NCI-H2196 (cell line): ENCODE results near the gene IQSEC1.

Experiments
- DNase-seq: peaks from one replicate; lab custom pipeline; 2025; ENCODE audit not compliant: unreplicated experiment; lab: John Stamatoyannopoulos, UW

IQSEC1 gene

DNA sequence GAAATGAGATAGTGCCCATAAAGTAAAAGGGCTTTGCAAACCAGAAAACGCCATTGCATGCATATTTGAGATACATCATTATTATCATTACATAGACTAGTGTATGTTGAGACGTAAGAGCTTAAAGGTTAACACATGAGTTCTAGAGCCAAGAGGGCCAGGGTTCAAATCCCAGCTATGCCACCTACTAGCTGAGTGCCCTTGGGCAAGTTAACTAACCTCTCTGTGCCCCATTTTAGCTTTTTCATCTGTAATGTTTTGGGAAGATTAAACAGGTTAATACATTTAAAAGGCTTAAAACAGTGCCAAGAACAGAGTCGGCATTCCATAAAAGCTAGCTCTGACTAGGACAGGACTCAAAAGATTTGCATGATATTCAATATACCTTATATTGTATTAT lies 22.8 kb downstream of the IQSEC1 start:
- DNase-seq = no peak

DNA sequence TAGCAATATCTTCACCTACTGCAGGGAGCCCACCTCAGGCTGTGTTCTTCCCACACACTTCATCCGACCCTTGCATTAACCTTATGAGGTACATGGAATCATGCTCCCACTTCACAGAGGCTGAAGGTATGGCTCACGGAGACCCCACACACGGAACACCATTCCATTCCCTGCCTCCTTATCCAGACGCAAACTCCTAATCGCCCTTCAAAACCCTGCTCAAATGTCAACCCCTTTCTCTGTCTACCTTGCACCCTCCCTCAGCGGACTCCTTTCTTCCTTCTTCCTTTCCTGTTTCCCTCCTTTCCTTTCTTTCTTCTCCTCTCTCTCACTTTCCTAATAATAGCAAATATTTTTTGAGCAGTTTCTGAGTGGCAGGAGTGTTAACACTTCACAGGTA lies 23.8 kb downstream of the IQSEC1 start:
- no peak for DNase-seq

DNA sequence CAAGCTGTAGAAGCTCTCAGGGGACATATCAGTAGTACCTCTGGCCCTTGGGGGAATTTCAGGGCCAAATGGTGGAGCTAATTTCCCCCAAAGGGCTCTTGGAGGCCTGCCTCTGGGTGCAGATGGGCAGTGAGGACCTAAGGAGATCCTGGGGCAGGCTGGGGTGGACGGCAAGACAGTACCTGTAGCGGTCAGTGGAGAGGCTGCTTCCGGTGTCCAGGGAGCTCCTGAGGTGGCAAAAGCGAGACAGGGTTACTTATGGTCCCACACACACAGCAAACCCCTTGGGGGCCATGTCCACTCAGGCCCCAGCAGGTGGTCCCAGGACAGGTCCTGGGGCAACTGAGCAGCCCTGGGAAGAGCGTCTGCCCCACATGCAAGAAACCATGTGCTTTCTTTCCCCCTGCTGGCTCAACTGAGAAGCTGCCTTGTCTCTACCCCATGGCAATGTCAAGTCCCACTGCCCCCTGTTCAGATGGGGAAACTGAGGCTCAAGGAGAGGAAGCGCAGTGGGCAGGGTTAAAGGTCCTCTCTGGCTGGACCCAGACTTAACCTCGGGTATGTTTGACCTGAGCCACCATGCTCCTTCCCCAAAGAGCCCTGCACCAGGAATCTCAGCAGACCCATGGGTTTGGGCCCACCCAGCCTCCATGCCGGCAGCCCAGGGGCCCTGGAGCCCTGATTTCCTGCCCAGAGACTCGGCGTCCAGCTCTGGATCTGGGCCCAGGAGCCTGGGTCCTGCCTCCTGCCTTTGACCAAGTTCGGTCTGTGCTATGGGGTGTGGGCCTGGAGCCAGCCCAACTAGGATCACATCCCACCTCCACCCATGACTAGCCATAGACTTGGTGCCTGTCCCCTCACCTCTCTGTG lies 25.7 kb downstream of the IQSEC1 start:
- DNase-seq = no peak

DNA sequence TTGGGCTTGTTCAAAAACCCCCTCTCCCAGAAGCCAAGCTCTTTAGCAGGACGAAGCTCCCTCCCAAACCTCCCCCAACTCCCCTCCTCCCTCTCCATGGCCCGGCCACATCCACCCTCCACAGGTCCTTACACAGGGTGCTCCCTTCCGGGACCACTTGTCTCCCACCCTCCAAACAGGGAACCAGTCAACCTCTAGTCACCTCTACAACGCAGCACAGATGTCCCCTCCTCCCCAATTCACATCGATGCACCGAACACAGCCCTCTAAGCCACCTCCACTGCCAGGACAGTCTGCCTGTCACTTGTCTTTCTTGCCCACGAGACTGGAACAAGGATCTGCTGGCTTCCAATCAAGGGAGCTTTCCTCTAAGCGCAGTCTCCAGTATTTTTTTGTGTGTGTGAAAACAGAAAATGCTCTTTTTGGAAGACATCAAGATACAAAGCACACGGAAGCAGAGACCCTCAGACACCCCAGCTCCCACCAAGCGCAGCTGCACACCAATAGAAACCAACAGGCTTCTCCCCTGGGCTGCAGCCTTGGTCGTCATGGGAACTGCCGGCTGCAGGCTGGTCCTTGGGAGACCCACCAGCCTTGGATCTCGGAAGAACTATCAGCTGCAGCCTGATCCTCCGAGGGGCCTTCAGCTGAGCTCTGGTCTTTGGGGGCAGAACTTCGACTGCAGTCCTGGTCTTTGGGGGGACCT lies 26.5 kb downstream of the IQSEC1 start:
- no peak for DNase-seq

GRCh38 chr3:13045904-13046568 lies 27.2 kb downstream of the IQSEC1 start:
- DNase-seq = no peak

- DNase-seq = no peak
These were observed 27.9 kb downstream of the IQSEC1 start for GRCh38 chr3:13045241-13045903.

DNA sequence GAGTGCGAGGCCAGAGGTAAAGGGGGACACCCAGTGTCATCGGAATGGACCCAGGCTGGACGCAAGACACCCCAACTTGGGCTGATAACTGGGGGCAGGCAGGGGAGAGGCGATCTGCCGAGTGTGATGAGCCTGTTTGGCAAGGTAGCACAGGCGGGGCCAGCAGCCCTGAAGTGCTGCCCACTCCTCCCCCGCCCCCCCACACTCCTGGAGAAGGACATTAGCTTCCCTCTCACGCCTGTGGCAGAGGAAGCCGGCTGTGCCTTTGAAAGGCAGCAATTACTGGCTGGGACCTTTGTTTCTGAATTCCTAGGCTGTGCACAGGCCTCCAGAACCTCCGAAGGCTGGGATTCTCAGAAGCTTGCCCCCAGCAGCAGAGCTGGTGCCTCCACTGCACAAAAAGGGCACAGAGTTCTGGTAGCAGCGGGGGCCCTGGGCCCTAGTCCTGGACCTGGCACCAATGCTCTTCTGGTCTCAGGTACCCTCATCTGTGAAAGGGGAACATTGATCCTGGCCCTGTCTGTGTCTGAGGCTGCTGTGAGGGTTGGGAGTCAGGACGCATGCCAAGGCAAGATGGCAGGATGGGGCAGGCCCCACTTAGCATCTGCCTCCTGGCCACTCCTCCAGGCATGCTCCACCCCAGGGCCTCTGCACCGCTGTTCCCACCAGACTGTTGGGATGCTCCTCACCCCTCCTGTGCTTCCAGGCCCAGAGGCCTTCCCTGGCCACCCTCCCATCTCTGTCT lies 28.6 kb downstream of the IQSEC1 start:
- no peak for DNase-seq

- no peak for DNase-seq
These were observed 29.6 kb downstream of the IQSEC1 start for GRCh38 chr3:13043656-13044055.

- DNase-seq = no peak
These were observed 30.4 kb downstream of the IQSEC1 start for GRCh38 chr3:13042715-13043271.

GRCh38 chr3:13042127-13042701 lies 31.0 kb downstream of the IQSEC1 start:
- DNase-seq = no peak

GRCh38 chr3:13041113-13041776 lies 32.0 kb downstream of the IQSEC1 start:
- DNase-seq = no peak

- DNase-seq = no peak
These were observed 32.7 kb downstream of the IQSEC1 start for GRCh38 chr3:13040361-13041074.

- no peak for DNase-seq
These were observed 33.9 kb downstream of the IQSEC1 start for GRCh38 chr3:13039213-13039896.

GRCh38 chr3:13037458-13038117 lies 35.6 kb downstream of the IQSEC1 start:
- DNase-seq = no peak

GRCh38 chr3:13034861-13035260 lies 38.4 kb downstream of the IQSEC1 start:
- DNase-seq = no peak

DNA sequence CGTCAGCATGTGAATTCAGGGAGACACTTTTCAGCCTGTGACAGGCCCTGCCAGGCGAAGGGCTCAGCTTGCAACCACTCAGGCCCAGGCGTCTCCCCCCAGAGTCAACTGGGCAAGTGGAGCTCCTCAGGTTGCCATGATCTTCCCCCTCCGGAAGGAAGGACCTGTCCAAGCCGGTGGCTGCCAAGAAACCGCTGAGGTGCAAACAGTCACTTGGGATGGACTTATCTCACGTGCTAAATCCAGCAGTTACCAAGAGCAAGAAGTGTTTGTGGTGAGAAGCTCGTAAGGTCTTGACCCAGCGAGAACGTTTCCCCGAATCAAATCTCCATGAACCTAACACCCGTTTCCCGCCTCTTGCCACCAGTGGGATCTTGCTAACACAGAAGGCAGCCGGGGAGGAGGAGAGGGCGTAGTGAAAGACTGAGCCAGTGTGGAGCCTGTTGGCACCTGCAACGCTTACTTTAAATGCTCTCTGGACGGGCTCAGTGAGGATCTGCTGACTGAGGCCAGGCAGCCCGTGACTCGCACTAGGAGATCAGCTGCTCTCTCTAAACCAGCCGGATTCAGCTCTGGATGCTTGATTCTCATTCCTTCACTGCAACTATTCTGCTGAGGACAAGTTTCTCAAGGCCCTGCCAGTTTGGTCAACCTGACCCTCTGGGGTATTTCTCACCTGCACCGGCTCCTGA lies 39.0 kb downstream of the IQSEC1 start:
- no peak for DNase-seq

DNA sequence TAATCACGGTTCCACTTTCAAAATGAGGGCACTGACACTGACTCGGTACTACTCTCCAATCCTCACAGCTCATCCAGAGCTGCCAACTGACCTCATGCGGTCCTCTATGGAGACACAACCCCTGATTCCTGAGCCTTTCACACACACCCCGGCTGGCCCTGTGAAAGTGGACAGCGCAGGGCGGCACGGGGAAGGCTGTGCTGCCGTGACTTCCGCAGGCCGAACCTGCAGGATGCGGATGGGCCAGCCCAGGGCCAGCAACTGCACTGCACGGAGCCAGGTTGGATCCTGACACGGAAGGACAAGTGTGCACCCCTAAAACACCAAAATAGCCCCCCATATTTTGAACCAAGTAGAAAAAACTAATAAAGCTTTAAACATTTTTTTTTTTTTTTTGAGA lies 41.0 kb downstream of the IQSEC1 start:
- DNase-seq = no peak
